HG03342 (cell line): ENCODE measurements around the gene PDE7B.
A peak's percentile ranks its signal among the peaks of the same experiment; 100 is the strongest.

Source experiments
- ATAC-seq: cut with Tn5 transposase; IDR thresholded peaks from one replicate; pipeline ENCODE4 v1.9.1; 2021; ENCODE audit warnings: mild to moderate bottlenecking, moderate library complexity; ENCODE audit not compliant: unreplicated experiment

PDE7B gene

DNA sequence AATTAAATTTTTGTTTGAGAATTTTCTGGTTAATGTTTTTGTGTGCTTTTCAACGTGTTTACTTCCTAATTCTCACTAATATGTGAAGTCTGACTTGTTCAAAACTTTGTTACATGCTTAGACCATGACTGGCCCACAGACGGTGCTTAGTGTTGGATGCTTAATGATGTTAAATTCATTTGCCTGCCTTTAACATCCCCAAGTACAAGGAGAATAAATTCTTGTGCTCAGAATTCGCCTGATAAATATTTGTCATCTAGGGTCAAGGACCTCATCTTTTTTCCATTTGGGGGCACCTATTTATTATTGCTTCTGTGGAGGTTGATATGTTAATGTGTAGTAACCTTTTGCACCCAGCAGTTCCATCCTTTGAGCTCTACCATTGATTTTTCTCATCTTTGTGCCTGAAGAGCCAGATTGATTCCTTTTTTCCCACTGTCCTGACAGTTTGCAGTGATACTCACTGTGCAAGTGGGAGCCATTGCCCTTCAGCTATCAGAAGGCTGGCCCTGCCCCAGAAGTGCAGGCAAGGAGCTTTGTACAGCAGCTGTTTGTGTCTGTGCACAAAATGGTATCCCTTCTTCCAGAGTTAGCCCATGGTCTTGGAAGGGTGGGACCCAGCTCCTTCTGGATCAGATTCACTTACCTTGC lies 170.8 kb downstream of the PDE7B start:
- no peak for ATAC-seq

- ATAC-seq: no peak
Observed at GRCh38 chr6:136024711-136025110, 173.2 kb downstream of the PDE7B start.

- no peak for ATAC-seq
Observed at GRCh38 chr6:136025736-136026135, 174.2 kb downstream of the PDE7B start.

DNA sequence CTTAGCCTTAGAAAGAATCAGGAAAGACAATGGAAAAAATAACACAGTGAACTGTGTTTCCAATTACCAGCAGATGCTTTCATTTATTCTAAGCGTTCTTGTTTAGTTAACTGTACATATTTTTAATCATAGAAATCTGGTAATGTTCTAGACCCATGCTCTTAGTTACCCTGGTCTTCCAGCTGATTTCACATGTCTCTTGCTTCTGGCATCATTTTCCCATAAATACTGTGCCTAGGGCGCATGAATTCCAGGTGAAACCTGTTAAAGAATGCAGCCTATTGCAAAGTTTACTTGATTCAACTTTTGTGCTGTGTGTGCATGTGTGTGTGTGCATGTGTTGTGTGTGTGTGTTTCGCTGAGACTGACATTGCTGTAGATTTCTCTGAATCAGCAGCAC lies 178.6 kb downstream of the PDE7B start:
- no peak for ATAC-seq

GRCh38 chr6:136031982-136032381 lies 180.5 kb downstream of the PDE7B start:
- ATAC-seq: no peak

GRCh38 chr6:136033416-136033815 lies 181.9 kb downstream of the PDE7B start:
- ATAC-seq: no peak

DNA sequence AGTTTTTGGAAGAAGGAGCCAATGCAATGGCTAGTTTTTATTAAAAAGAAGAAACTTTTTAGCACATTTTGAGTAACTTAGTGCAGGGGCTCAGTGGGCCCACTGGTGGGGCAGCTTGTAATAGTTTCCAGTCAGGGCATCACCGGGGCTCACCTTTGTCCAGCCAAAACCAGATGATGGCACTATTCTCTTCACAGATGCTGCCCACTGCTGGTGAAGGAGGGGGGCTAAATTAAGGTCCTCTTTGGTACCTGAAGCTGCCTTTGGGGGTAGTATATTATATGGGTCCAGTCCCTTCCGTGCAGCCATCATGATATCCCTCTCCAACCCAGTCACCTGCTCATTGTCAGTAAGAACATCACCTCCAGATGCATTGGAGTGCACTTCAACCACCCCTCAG lies 182.9 kb downstream of the PDE7B start:
- no peak for ATAC-seq

- no peak for ATAC-seq
Observed at GRCh38 chr6:136035378-136036070, 184.0 kb downstream of the PDE7B start.

GRCh38 chr6:136036071-136036380 lies 184.5 kb downstream of the PDE7B start:
- ATAC-seq: no peak

GRCh38 chr6:136036601-136037000 lies 185.1 kb downstream of the PDE7B start:
- no peak for ATAC-seq

- ATAC-seq: peak; percentile 56
Observed at GRCh38 chr6:136037242-136037875, 185.9 kb downstream of the PDE7B start.

DNA sequence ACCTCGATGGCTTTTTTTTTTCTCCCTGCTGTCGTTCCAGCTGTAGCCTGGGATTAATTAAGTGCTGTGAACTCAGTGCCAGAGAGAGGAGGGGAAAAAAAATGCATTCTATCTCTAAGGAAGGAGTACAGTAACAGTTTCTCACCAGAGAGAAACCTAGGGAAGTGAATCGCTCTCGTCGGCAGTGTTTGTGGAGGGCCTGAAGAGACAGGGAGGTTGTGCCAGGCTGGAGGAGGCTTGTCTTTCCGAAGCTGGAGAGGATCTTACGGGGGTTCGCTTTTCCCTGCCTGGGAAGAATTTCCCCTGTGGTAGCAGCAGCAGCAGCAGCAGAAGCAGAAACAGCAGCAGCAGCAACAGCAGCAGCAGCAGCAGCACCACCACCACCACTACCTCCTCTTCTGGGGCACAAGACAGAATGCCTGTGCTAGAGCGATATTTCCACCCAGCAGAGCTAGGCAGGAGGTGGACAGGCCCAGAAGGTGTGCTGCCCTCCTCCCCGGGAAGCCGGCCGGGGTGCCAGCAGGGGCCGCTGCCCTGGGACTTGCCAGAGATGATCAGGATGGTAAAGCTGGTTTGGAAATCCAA lies 186.5 kb downstream of the PDE7B start:
- no peak for ATAC-seq

DNA sequence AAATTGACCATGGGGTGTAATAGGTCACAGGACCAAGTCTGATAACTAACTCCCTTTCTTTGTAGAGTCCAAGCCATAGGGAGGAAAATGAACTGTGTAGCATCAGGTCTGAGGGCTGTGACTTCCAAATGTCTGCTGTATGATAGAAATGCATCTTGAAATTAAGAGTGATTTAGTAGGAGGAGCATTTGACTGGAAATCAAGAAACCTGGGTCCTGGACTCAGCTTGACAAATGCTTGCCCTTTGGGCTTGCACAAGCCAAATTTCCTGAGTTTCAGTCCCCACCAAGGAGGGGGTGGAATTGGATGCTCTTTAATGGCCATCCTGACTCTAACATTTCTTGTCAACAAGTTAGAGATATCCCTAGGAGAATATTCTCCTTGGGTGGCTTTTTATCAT lies 187.0 kb downstream of the PDE7B start:
- no peak for ATAC-seq

GRCh38 chr6:136039185-136039584 lies 187.7 kb downstream of the PDE7B start:
- ATAC-seq: no peak

GRCh38 chr6:136050475-136050874 lies 199.0 kb downstream of the PDE7B start:
- ATAC-seq: no peak

- ATAC-seq: no peak
Observed at GRCh38 chr6:136051140-136051775, 199.8 kb downstream of the PDE7B start.

DNA sequence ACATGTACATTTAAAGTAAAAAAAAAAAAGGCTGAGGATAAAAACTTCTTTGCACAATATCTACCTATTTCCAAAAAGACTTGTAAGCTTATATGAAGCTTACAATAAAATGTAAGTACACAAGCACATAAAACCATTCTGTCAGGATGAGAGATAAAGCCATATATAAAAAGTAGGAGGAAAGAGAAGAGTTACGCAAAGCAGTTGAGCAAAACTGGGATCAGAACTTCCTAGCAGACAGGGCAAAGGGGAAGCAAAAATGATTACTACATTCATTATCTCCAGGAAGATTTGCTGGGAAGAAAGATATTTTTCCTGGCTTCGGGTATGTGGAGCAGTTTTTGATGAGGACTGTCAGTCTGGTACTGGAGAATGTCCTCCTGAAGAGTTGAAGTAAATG lies 200.5 kb downstream of the PDE7B start:
- ATAC-seq: no peak

- ATAC-seq: no peak
Observed at GRCh38 chr6:136058852-136059251, 207.4 kb downstream of the PDE7B start.

DNA sequence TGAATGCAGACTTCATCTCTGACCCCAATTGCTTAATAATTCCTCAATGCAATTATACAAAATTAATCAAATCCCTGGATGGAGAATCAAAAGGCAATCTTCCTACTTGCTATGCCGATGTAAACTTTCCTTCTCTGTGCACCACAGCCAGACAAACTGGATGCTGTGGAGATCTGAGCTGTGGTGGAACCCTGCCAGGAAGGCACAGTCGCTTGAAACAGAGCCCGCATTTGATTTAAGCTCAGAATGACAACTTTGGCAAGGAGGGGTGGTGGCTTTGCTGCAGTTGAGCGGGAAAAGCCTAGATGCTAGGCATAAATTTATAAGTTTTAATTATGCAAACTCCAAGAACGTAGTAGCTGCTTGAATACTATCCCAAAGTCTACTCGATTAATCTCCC lies 207.8 kb downstream of the PDE7B start:
- no peak for ATAC-seq

DNA sequence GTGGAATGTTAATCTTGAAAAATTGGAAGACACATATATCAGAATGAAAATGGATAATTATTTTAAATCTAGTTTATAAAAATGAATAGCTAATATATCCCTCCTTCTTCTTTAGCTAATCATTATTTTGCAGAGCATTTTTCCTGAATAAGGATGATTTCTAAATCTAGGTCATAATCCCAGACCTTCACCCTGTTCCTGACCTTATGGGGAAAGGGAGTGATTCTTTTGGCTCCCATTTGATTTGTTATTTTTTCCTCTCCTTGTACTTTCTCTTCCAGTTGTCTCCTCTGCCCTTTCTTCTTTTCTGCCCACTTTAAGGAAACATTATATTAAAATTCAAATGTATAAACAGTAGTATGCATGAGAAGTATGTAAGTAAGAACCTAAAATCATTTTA lies 208.6 kb downstream of the PDE7B start:
- no peak for ATAC-seq

DNA sequence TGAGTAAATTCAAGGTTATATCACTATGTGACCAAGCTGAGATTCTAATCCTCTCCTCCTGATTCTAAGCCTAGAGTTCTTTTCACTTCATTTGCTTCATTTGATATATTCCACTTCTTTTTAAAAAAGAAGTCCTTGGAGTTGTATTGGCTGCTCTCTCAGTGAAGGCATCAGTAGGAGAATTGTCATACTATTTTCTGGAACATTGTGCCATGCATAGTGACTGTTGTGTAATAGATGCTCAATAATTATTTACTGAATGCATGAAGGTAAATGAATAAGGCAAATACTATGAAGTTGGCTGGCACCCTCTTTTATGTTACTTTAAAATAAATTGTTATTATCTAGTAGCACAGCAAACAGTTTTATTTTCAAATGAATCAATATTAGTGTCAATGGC lies 209.3 kb downstream of the PDE7B start:
- ATAC-seq: no peak

GRCh38 chr6:136061701-136062100 lies 210.2 kb downstream of the PDE7B start:
- ATAC-seq: no peak
